ENCODE data around the gene ZIC5.

Gene ZIC5

DNA sequence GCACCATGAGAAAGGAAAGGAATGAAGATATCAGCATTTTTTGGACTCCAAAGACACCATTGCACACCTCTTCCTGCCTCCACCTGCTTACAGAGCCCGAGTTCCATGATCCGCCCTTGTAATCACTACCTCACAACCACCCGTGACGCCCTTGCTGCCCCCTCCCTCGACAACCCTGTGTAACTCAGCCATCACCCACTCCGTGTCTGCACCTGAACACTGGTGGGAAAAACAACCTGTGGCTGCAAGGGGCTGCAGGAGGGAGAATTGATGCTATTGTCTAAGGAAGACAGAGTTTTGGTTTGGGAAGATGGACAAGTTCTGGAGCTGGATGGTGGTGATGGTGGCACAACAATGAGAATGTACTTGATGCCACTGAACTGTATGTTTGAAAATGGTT, 27.0 kb downstream of the ZIC5 start:
- H3K4me3 ChIP-seq (ENCODE audit: insufficient read length, low read depth) = no peak overlapping the region
- no peak overlapping the region for H3K9ac ChIP-seq (ENCODE audit: insufficient read length, low read depth)
- H3K27me3 ChIP-seq (ENCODE audit: insufficient read depth, insufficient read length) = no peaks in the 10 kb centered on the region
- TF ChIP-seq ZNF274 (IDR thresholded peaks at IDR 0.05; ENCODE audit: low read depth, low read length) = no peak
- peaks cover 2% of the 10 kb centered on the region for H3K4me1 ChIP-seq (ENCODE audit: insufficient read depth, insufficient read length)
- DNase-seq (ENCODE audit: low read depth, low spot score) = no peak
- no peaks in the 10 kb centered on the region for H3K9me3 ChIP-seq (ENCODE audit: insufficient read depth, low read length)
- no peaks in the 10 kb centered on the region for H3K36me3 ChIP-seq (ENCODE audit: insufficient read depth, insufficient read length, low read length)

DNA sequence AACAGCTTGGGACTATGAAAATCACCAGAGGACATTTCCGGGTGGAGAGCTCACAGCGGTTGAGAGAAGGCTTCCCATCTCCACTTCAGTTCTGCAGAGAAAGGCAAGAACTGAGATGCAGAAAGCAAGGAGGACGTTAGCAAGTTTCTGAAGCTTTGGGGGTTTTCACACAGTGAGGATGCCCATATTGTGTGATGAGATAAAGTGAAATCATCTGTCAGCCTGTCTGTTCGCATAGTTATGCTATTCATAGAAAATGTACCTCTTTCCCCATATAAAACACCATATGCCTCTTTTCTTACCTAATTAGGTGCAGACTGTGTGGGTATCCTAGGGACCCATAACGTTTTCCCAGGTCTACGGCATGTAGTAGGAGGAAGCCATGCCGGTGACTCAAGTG, 27.5 kb downstream of the ZIC5 start:
- no peak for DNase-seq (ENCODE audit: low read depth, low spot score)
- no peak overlapping the region for H3K9ac ChIP-seq (ENCODE audit: insufficient read length, low read depth)
- no peaks in the 10 kb centered on the region for H3K36me3 ChIP-seq (ENCODE audit: insufficient read depth, insufficient read length, low read length)
- H3K4me1 ChIP-seq (ENCODE audit: insufficient read depth, insufficient read length) = peaks cover 2% of the 10 kb centered on the region
- no peaks in the 10 kb centered on the region for H3K27me3 ChIP-seq (ENCODE audit: insufficient read depth, insufficient read length)
- TF ChIP-seq ZNF274 (IDR thresholded peaks at IDR 0.05; ENCODE audit: low read depth, low read length) = no peak
- H3K4me3 ChIP-seq (ENCODE audit: insufficient read length, low read depth) = no peak overlapping the region
- no peaks in the 10 kb centered on the region for H3K9me3 ChIP-seq (ENCODE audit: insufficient read depth, low read length)

GRCh38 chr13:99941911-99942310, 29.7 kb downstream of the ZIC5 start:
- Histone ChIP-seq H3K27me3 (ENCODE audit: insufficient read depth, insufficient read length) (no peaks in the 10 kb centered on the region), H3K4me3 (ENCODE audit: insufficient read length, low read depth) (no peak overlapping the region), H3K9ac (ENCODE audit: insufficient read length, low read depth) (no peak overlapping the region), H3K4me1 (ENCODE audit: insufficient read depth, insufficient read length) (peaks cover 2% of the 10 kb centered on the region), H3K36me3 (ENCODE audit: insufficient read depth, insufficient read length, low read length) (no peaks in the 10 kb centered on the region), H3K9me3 (ENCODE audit: insufficient read depth, low read length) (no peaks in the 10 kb centered on the region)
- TF ChIP-seq SUZ12 (IDR thresholded peaks at IDR 0.05; ENCODE audit: extremely low read depth, insufficient read depth, insufficient read length) (no peak), ZNF274 (IDR thresholded peaks at IDR 0.05; ENCODE audit: low read depth, low read length) (no peak), YY1 (IDR thresholded peaks at IDR 0.05; ENCODE audit: insufficient read depth, insufficient read length) (no peak)
- no peak for DNase-seq (ENCODE audit: low read depth, low spot score)

DNA sequence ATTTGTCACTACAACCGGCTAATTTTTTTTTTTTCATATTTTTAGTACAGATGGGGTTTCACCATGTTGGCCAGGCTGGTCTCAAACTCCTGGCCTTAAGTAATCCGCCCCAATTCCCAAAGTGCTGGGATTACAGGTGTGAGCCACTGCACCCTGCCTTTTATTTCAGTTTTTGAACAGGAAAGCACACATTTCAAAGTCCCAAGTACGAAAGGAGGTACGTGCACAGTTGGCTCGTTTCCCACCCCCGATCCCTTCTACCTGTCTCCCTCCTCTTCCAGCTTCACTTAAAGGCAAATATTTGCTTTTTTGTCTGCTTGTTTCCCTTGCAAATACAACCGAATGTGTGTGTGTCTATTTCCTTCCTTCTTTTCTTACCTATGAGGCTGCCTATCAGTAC, 30.5 kb downstream of the ZIC5 start:
- Histone ChIP-seq H3K36me3 (ENCODE audit: insufficient read depth, insufficient read length, low read length) (no peaks in the 10 kb centered on the region), H3K27me3 (ENCODE audit: insufficient read depth, insufficient read length) (no peaks in the 10 kb centered on the region), H3K4me3 (ENCODE audit: insufficient read length, low read depth) (no peak overlapping the region), H3K9me3 (ENCODE audit: insufficient read depth, low read length) (no peaks in the 10 kb centered on the region), H3K9ac (ENCODE audit: insufficient read length, low read depth) (no peak overlapping the region), H3K4me1 (ENCODE audit: insufficient read depth, insufficient read length) (peaks cover 2% of the 10 kb centered on the region)
- no peak for DNase-seq (ENCODE audit: low read depth, low spot score)
- TF ChIP-seq YY1 (IDR thresholded peaks at IDR 0.05; ENCODE audit: insufficient read depth, insufficient read length) (no peak), SUZ12 (IDR thresholded peaks at IDR 0.05; ENCODE audit: extremely low read depth, insufficient read depth, insufficient read length) (no peak), ZNF274 (IDR thresholded peaks at IDR 0.05; ENCODE audit: low read depth, low read length) (no peak)

DNA sequence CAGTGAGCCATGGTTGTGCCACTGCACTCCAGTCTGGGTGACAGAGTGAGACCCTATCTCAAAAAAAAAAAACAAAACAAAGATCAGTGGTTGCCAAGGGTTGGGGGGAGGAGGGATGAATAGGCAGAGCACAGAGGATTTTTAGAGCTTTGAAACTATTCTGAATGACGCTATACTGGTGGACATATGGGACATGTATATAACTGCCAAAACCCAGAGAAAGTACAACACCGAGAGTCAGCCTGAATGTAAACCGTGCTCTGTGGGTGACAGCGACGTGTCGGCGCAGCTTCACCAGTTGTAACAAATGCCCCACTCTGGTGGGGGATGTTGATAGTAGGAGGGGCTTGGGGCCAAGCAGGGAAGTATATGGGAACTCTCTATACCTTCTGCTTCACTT, 32.9 kb downstream of the ZIC5 start:
- no peaks in the 10 kb centered on the region for H3K27me3 ChIP-seq (ENCODE audit: insufficient read depth, insufficient read length)
- no peak overlapping the region for H3K4me3 ChIP-seq (ENCODE audit: insufficient read length, low read depth)
- no peak for TF ChIP-seq SUZ12 (IDR thresholded peaks at IDR 0.05; ENCODE audit: extremely low read depth, insufficient read depth, insufficient read length)
- no peak for TF ChIP-seq YY1 (IDR thresholded peaks at IDR 0.05; ENCODE audit: insufficient read depth, insufficient read length)
- TF ChIP-seq ZNF274 (IDR thresholded peaks at IDR 0.05; ENCODE audit: low read depth, low read length) = no peak
- H3K9ac ChIP-seq (ENCODE audit: insufficient read length, low read depth) = no peak overlapping the region
- H3K9me3 ChIP-seq (ENCODE audit: insufficient read depth, low read length) = no peaks in the 10 kb centered on the region
- H3K4me1 ChIP-seq (ENCODE audit: insufficient read depth, insufficient read length) = peaks cover 2% of the 10 kb centered on the region
- DNase-seq (ENCODE audit: low read depth, low spot score) = no peak
- no peaks in the 10 kb centered on the region for H3K36me3 ChIP-seq (ENCODE audit: insufficient read depth, insufficient read length, low read length)

DNA sequence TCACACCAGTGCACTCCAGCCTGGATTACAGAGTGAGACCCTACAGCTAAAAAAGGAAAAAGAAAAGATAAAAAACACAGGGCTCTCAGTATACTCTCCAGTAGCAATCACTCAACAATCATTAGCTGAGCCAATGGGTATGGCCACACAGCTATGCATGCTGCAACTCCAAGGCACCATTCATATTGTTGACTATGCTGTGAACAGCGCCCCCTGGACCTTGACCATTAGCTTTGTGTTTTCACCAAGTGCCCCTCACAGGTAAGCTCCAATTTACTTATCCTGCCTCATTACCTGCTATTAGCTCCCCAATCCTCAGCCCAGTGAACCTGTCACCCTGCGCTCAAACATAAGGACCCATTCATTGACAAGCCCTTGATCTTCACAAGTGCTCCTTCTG, 35.8 kb downstream of the ZIC5 start:
- Histone ChIP-seq H3K4me3 (ENCODE audit: insufficient read length, low read depth) (no peak overlapping the region), H3K9me3 (ENCODE audit: insufficient read depth, low read length) (no peaks in the 10 kb centered on the region), H3K4me1 (ENCODE audit: insufficient read depth, insufficient read length) (peaks cover 5% of the 10 kb centered on the region), H3K36me3 (ENCODE audit: insufficient read depth, insufficient read length, low read length) (no peaks in the 10 kb centered on the region), H3K27me3 (ENCODE audit: insufficient read depth, insufficient read length) (no peaks in the 10 kb centered on the region), H3K9ac (ENCODE audit: insufficient read length, low read depth) (no peak overlapping the region)
- no peak for DNase-seq (ENCODE audit: low read depth, low spot score)
- no peak for TF ChIP-seq ZNF274 (IDR thresholded peaks at IDR 0.05; ENCODE audit: low read depth, low read length)
- no peak for TF ChIP-seq YY1 (IDR thresholded peaks at IDR 0.05; ENCODE audit: insufficient read depth, insufficient read length)

DNA sequence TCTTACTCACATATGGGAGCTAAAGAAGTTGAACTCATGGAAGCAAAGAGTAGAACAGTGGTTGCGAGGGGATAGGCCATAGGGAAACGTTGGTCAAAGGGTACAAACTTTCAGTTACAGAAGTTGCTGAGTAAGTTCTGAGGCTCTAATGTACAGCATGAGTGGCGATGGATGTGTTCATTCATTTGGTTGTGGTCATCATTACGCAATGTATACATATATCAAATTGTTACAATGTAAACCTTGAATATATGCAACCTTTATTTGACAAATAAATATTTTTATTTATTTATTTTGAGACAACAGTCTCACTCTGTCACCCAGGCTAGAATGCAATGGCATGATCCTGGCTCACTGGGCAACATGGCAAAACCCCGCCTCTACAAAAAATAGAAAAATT, 38.7 kb downstream of the ZIC5 start:
- Histone ChIP-seq H3K4me3 (ENCODE audit: insufficient read length, low read depth) (no peak overlapping the region), H3K27me3 (ENCODE audit: insufficient read depth, insufficient read length) (no peaks in the 10 kb centered on the region), H3K9ac (ENCODE audit: insufficient read length, low read depth) (no peak overlapping the region), H3K9me3 (ENCODE audit: insufficient read depth, low read length) (no peaks in the 10 kb centered on the region), H3K36me3 (ENCODE audit: insufficient read depth, insufficient read length, low read length) (no peaks in the 10 kb centered on the region), H3K4me1 (ENCODE audit: insufficient read depth, insufficient read length) (peaks cover 5% of the 10 kb centered on the region)
- no peak for DNase-seq (ENCODE audit: low read depth, low spot score)
- TF ChIP-seq SUZ12 (IDR thresholded peaks at IDR 0.05; ENCODE audit: extremely low read depth, insufficient read depth, insufficient read length) (no peak), YY1 (IDR thresholded peaks at IDR 0.05; ENCODE audit: insufficient read depth, insufficient read length) (no peak), ZNF274 (IDR thresholded peaks at IDR 0.05; ENCODE audit: low read depth, low read length) (no peak)

GRCh38 chr13:99930925-99931324, 40.6 kb downstream of the ZIC5 start:
- H3K36me3 ChIP-seq (ENCODE audit: insufficient read depth, insufficient read length, low read length) = no peaks in the 10 kb centered on the region
- H3K9ac ChIP-seq (ENCODE audit: insufficient read length, low read depth) = no peak overlapping the region
- no peak for TF ChIP-seq YY1 (IDR thresholded peaks at IDR 0.05; ENCODE audit: insufficient read depth, insufficient read length)
- no peaks in the 10 kb centered on the region for H3K27me3 ChIP-seq (ENCODE audit: insufficient read depth, insufficient read length)
- no peak overlapping the region for H3K4me3 ChIP-seq (ENCODE audit: insufficient read length, low read depth)
- DNase-seq (ENCODE audit: low read depth, low spot score) = no peak
- no peaks in the 10 kb centered on the region for H3K9me3 ChIP-seq (ENCODE audit: insufficient read depth, low read length)
- H3K4me1 ChIP-seq (ENCODE audit: insufficient read depth, insufficient read length) = peaks cover 5% of the 10 kb centered on the region
